ENCODE measurements around the gene SLC66A2. TPM values are rescaled to one million over a fixed set of nuclear protein-coding genes. Genes with fewer than 3 reads are reported as not detected.

Gene SLC66A2
- total RNA-seq, 1 donor from 2014 or later, result 52.9 TPM

DNA sequence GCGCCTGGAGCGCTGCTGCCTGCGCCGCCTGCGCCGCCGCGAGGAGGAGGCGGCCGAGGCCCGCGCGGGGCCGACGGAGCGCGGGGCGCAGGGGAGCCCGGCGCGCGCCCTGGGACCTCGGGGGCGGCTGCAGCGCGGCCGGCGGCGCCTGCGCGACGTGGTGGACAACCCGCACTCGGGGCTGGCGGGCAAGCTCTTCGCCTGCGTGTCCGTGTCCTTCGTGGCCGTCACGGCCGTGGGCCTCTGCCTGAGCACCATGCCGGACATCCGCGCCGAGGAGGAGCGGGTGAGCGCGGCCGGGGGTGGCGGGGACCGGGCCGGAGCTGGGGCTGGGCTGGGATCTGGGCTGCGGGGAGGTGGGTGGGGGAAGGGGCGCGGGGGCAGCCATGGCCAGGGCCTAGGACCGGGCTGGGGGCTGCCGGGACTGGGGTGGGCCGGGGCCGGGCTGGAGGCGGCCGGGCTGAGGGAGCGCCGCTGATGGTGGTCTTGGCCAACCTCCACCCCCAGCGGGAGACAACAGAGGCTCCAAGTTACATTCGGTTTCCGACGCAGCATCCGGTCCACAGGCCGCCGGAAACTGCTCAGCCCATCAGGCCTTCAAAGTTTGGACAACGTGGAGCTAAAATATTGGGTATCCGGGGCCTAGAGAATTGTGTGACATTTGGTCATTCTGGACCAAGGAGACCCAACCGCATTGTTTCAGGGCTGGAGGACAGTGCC is 87.3 kb downstream of the SLC66A2 start:
- no peak overlapping the region for H3K4me3 ChIP-seq
- DNase-seq (ENCODE audit: low spot score in 2 of 2), result peak in 1 of 2 donors; percentile 21
- no peaks in the 10 kb centered on the region for H3K4me1 ChIP-seq
- peaks cover 0 to 8% of the 10 kb centered on the region in 2 donors for H3K9me3 ChIP-seq
- no peaks in the 10 kb centered on the region for H3K27me3 ChIP-seq
- intact Hi-C loops (cut with DNase I), result no loop called here
- TF ChIP-seq, protein P1, sequence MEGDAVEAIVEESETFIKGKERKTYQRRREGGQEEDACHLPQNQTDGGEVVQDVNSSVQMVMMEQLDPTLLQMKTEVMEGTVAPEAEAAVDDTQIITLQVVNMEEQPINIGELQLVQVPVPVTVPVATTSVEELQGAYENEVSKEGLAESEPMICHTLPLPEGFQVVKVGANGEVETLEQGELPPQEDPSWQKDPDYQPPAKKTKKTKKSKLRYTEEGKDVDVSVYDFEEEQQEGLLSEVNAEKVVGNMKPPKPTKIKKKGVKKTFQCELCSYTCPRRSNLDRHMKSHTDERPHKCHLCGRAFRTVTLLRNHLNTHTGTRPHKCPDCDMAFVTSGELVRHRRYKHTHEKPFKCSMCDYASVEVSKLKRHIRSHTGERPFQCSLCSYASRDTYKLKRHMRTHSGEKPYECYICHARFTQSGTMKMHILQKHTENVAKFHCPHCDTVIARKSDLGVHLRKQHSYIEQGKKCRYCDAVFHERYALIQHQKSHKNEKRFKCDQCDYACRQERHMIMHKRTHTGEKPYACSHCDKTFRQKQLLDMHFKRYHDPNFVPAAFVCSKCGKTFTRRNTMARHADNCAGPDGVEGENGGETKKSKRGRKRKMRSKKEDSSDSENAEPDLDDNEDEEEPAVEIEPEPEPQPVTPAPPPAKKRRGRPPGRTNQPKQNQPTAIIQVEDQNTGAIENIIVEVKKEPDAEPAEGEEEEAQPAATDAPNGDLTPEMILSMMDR (IDR thresholded peaks at IDR 0.05), result no peak
- H3K36me3 ChIP-seq, result no peaks in the 10 kb centered on the region
- H3K27ac ChIP-seq, result no peak overlapping the region

DNA sequence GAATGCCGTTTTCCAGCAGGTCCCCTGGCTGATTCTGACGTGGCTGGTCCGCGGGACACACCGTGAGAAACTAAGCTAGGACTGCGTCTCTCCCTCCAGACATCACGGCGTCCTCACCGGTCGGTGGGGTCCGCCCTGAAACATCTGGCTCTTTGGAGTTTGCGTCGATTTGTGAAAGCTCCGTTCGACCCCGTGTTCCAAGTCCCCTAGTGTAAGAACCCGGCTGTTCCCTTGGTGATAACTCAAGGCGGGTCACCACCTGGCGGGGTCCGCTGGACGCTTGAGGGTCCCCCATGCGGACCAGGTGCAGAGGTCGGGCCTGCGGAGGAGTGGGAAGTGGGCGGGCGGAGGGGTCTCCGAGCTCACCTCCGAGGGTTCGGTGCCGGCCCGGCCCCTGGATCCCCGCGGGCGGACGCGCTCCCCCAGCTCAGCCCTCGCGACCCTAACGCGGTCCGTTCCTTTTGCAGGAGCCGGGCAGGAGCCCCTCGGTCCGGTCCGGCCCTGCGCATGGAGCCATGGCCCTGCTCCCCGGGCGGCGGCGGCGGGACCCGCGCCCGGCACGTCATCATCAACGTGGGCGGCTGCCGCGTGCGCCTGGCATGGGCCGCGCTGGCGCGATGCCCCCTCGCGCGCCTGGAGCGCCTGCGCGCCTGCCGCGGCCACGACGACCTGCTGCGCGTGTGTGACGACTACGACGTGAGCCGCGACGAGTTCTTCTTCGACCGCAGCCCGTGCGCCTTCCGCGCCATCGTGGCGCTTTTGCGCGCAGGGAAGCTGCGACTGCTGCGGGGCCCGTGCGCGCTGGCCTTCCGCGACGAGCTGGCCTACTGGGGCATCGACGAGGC is 88.1 kb downstream of the SLC66A2 start:
- no peak overlapping the region for H3K4me3 ChIP-seq
- peaks cover 0 to 8% of the 10 kb centered on the region in 2 donors for H3K9me3 ChIP-seq
- no peaks in the 10 kb centered on the region for H3K36me3 ChIP-seq
- no peaks in the 10 kb centered on the region for H3K27me3 ChIP-seq
- no peak overlapping the region for H3K27ac ChIP-seq
- H3K4me1 ChIP-seq, result no peaks in the 10 kb centered on the region
- TF ChIP-seq, protein P1 (IDR thresholded peaks at IDR 0.05), result no peak
- peak in 1 of 2 donors; percentile 42 for DNase-seq (ENCODE audit: low spot score in 2 of 2)
- intact Hi-C loops (cut with DNase I), result no loop called here

DNA sequence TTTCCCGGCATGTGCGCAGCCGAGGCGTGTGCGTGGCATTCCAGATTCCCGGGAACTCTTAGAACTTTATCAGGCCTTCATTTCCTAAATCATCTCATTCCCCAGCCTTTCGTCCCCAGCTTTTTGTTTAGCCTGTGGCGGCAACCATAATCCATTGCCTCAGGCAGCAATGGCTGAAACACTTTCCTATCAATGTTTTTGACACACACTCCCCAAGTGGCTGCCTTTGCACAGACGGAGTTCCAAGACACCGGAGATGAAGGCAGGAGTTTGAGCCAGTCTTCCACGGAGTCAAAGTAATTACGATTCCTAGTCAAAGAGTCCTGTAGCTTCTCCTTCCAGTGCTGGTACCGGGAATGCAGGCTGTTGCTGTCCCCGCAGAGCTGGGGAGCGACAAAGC is 88.9 kb downstream of the SLC66A2 start:
- Histone ChIP-seq H3K27ac (no peak overlapping the region), H3K36me3 (no peaks in the 10 kb centered on the region), H3K27me3 (no peaks in the 10 kb centered on the region), H3K4me1 (no peaks in the 10 kb centered on the region), H3K9me3 (peaks cover 0 to 8% of the 10 kb centered on the region in 2 donors), H3K4me3 (no peak overlapping the region)
- DNase-seq (ENCODE audit: low spot score in 2 of 2), result no peak
- intact Hi-C loops (cut with DNase I), result no loop called here
- TF ChIP-seq, protein P1 (IDR thresholded peaks at IDR 0.05), result no peak

DNA sequence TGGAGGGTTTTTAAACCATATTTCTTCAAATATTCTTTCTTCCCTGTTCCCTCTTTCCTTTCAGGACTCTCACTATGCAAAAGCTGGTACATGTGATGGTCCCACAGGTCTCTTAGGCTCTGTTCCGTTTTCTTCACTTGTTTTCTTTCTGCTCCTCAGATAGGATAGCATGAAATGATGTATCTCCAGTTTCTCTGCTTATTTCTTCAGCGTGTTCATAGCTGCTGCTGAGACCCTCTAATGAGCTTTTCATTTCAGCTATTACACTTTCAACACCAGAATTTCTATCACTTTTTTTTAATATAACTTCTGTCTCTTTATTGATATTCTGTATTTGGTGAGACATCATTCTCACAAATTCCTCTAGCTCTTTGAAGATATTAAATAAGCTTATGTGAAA is 89.8 kb downstream of the SLC66A2 start:
- H3K4me3 ChIP-seq, result no peak overlapping the region
- no peak for DNase-seq (ENCODE audit: low spot score in 2 of 2)

DNA sequence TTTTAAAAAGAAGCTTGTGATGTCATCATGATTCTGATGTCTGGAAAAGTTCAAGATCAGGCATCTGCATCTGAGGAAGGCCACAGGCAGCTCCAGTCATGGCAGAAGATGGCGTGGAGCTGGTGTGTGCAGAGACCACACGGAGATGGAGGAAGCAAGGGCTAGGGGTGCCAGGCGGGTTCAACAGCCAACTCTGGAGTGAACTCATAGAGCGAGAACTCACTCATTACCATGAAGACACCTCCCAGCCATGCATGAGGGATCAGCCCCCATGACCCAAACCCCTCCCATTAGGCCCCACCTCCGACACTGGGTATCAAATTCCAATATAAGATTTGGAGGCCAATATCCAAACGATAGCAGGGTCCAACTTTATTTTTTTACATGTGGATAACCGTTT is 92.1 kb downstream of the SLC66A2 start:
- Histone ChIP-seq H3K9me3 (peaks cover 0 to 8% of the 10 kb centered on the region in 2 donors), H3K36me3 (no peaks in the 10 kb centered on the region), H3K27me3 (no peaks in the 10 kb centered on the region), H3K27ac (no peak overlapping the region), H3K4me1 (no peaks in the 10 kb centered on the region), H3K4me3 (no peak overlapping the region)
- DNase-seq (ENCODE audit: low spot score in 2 of 2), result no peak
- intact Hi-C loops (cut with DNase I), result no loop called here
- TF ChIP-seq, protein P1 (IDR thresholded peaks at IDR 0.05), result no peak

More for the DNA sequence above, 89.8 kb downstream of the SLC66A2 start:
- intact Hi-C loops (cut with DNase I), result no loop called here
- Histone ChIP-seq H3K36me3 (no peaks in the 10 kb centered on the region), H3K9me3 (peaks cover 0 to 8% of the 10 kb centered on the region in 2 donors), H3K27me3 (no peaks in the 10 kb centered on the region), H3K27ac (no peak overlapping the region), H3K4me1 (no peaks in the 10 kb centered on the region)
- TF ChIP-seq, protein P1 (IDR thresholded peaks at IDR 0.05), result no peak

Data from ascending aorta (tissue), 2 donors.